ENCODE results near the gene ANK2.

ANK2 gene

GRCh38 chr4:113049421-113050370, at the start of gene ANK2:
Gene ANK2, plus strand, starts transcription at chr4:113049653. Its CDS starts 76 bp downstream, at chr4:113049729.
- no peak for DNase-seq (ENCODE audit: low spot score)

DNA sequence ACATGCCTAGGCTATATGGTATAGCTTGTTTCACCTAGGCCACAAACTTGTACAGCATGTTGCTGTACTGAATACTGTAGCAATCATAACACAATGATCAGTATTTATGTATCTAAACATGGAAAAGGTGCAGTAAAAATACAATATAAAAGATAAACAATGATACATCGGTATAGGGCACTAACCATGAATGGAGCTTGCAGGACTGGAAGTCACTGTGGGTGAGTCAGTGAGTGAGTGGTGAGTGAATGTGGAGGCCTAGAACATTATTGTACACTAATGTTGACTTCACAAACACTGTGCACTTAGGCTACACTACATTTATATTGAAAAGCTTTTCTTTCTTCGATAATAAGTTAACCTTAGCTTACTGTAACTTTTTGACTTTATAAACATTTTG, 45.6 kb upstream of the ANK2 start:
- DNase-seq (ENCODE audit: low spot score), result no peak

DNA sequence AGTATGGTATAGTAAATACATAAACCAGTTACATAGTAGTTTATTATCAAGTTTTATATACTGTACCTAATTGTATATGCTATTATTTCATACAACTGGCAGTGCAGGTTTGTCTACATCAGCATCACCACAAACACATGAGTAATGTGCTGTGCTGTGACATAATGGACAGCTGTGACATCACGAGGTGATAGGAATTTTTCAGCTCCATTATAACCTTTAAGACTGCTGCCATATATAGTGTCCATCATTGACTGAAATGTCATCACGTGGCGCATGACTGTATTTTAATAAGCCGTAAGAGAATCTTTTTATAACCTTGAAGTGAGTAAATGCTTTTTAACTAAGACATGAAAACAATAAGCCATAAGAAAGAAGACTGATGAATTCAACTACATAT, 44.8 kb upstream of the ANK2 start:
- no peak for DNase-seq (ENCODE audit: low spot score)

DNA sequence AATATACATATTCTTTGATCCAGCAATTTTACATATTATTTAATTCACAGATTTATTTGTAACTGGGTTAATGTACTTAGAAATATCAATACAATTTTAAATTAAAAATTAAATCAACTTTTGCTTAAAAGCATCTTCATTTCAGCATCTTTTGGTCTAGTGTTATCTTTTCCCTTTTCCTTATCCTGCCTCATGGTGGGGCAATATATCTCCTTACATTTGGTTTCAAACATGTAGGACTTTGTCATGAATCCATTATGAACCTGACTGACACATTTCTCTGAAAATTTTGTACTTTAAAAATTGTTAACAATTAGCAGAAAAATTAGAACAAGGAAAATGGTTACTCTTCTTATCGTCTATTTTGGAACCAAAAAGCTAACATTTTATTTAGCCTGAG, 42.8 kb upstream of the ANK2 start:
- no peak for DNase-seq (ENCODE audit: low spot score)

DNA sequence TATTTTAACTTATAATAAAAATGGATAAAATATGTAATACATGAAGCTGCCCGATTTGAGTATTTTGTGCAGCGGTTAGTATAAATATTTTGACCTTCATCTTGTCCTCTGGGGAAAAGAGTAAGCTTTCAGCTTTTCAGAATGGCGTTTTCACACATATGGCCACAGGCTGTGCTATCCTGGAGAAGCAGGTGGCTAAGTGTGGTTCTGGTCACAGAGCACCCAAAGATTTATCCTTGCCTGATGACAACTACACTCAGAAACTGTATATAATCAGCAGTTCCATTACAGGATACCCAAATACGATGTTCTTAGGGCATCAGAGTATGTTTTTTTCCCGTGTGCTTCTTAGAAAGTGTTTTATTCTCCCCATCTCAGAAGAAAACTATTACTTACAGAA, 42.3 kb upstream of the ANK2 start:
- DNase-seq (ENCODE audit: low spot score), result no peak

DNA sequence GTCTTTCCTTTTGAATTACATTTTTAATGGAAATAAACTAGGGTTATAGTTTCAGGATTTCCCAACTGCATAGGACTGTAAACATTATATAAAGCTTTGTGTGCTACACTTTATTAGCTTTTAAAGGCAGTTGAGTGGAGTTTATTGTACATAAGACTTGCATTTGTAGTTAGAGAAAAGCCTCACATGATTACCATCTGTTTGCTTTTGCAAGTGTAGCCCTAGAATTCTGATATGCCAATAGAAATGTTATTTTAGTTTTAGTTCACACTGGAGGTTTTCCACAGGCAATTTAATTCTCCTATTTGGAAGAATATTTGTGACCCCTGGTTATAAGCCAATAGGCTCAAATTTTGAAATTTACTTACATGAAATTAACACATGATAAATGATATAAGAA, 41.3 kb upstream of the ANK2 start:
- no peak for DNase-seq (ENCODE audit: low spot score)

DNA sequence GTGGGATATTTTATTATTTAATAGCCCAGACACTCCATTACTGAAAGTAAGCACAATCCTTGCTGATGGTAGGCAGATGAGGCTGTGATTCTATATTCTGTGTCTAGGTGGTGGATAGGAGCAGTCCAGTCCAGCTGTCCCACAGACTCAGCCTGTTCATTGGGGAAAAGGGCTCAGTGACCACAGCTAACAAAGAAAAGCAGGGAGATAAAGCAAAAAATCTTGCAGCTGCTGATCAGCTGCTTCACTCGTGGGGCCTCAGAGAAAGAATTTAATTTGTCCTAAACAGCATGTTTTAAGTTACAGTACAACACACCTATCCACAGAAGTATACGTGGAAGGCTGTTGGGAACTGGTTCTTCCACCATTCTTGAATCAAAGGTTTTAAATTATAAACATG, 40.7 kb upstream of the ANK2 start:
- DNase-seq (ENCODE audit: low spot score), result no peak

- DNase-seq (ENCODE audit: low spot score), result no peak
Measured at GRCh38 chr4:113009461-113009860, 40.0 kb upstream of the ANK2 start.

DNA sequence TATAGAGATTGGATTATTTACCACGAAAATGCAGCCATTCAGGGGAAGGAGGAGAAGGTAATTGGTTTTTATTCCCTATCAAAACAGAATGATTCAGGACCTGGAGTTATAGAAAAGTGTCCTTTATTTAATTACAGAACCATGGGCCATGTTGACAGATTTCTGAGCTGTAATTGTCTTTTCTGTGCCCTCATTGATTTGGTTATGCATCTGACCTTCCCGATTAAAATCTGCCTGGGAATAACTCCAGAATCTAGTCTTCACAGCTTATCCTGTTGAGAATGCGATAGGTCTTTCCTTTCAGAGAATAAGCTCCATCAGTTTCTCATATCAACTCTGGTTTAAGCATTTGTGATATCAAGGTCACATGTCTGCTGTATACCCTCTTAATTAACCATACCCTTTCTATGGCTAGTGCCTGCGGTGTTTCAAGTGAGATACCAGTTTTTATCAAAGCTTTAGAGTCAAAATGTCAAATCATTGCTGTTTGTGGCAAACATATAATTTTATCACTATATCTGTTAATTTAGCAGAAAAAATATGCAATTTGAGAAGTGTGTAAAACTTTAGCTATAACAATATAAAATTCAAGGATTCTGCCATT, 37.2 kb upstream of the ANK2 start:
- no peak for DNase-seq (ENCODE audit: low spot score)

- no peak for DNase-seq (ENCODE audit: low spot score)
Measured at GRCh38 chr4:113012786-113013185, 36.7 kb upstream of the ANK2 start.

DNA sequence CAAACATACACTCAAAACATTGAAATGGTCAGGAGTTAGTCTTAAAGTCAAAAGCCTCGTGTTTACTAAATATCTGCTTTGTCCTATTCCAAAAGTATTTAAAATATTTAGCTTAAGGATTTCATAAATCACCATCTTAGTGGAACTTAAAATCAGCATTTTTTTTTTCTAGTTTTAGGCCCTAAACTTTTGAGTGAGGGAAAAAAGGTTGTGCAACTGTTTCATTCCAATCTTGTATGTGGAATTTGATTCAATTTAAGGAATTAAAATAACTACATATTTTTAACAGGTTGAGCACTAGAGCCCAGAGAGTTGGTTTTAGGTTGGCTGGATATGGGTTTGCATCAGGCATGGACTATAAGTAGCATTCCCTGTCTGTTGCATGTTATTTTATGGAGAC, 35.7 kb upstream of the ANK2 start:
- no peak for DNase-seq (ENCODE audit: low spot score)

- DNase-seq (ENCODE audit: low spot score), result no peak
Measured at GRCh38 chr4:113016377-113016776, 33.1 kb upstream of the ANK2 start.

GRCh38 chr4:113020966-113021365, 28.5 kb upstream of the ANK2 start:
- DNase-seq (ENCODE audit: low spot score), result no peak

GRCh38 chr4:113024388-113024787, 25.1 kb upstream of the ANK2 start:
- no peak for DNase-seq (ENCODE audit: low spot score)

DNA sequence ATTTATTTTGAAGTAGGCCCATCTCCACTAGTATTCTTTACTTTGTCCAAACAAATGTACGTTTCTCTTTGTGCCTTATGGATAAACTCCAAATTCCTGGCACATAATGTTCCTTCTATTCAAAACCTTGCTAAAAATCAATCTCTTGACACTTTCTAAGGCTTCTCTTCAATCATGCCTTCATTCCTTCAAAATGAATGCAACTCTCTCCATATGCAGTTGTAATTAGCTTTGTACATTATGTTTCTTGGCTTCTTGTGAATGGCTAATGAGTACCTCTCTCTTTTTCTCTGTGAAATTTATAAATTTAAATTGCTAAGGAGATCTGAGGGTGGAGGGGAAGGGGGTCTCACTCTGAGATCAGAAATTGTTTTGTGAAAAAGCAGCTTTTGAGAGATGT, 24.0 kb upstream of the ANK2 start:
- no peak for DNase-seq (ENCODE audit: low spot score)

DNA sequence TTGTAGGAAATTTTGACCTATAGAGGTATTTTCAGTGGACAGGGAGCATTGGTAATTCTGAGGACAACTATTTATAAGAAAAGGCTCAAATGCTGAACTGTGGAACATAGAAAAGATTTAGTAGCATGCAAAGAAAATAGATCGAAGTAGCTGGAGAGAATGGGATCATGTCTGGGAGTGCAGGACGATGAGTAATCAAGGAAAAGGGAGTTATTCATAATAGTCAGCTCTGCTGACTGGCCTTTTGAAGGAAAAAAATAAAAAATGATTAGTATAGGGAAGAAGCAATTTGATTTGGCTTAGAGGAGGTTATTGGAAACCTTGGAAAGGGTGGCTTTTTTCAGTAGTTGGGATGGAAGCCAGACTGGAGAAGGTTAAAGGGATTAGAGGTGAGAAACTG, 22.9 kb upstream of the ANK2 start:
- no peak for DNase-seq (ENCODE audit: low spot score)

DNA sequence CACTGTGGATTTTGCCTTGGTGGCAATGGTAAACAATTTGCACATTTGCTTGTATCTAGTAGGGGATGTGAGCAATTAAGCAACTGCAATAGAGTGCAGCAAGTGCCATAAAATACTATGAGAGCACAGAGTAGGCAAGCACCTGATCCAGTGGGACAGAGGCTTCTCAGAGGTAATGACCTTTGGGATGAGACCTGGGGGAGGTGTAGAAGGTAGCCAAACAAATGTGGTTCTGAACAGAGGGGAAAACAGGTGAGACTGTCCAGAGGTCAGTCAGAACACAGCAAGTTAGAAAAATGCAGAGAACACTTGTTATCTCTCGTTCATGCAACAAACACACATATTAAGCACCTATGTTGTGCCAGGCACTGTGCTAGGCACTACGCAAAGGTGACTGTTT, 21.4 kb upstream of the ANK2 start:
- DNase-seq (ENCODE audit: low spot score), result no peak

GRCh38 chr4:113031212-113031611, 18.2 kb upstream of the ANK2 start:
- no peak for DNase-seq (ENCODE audit: low spot score)

DNA sequence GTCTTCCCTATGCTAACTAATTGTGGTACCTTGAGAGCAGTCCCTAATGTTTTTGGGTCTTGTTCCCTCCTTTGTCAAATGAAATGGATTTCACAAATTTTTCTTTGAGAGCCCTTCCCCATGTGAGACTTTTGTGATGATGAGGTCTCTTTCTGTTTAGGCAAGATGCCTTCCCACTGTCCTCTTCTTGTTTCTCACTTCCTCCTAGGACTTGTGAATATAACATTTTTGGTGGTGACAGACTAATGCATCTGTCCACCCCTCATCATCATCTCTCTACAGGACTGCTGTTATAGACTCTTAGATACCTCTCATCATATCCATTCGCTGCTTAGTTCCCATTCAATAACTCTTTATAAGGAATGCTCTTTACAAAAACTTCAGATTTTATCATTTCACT, 8.7 kb upstream of the ANK2 start:
- no peak for DNase-seq (ENCODE audit: low spot score)

DNA sequence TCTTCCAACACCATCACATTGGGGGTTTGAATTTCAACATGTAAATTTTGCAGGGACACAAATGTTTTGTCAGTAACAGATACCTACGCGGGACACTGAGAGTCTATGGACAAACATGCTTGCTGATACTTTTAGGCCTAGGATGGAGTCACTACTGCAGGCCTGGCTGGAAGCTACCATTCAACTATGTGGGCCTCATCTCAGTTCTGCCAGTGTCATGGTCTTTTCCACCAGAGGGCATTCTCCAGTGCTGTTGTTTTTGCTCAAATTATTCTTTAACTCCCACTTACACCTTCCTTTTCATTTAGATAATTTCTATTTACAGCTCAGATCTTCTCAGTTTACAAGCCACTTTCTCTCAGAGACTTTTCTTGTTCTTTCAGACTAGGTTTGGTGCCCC, 7.0 kb upstream of the ANK2 start:
- no peak for DNase-seq (ENCODE audit: low spot score)

- DNase-seq (ENCODE audit: low spot score), result no peak
Measured at GRCh38 chr4:113043591-113043990, 5.9 kb upstream of the ANK2 start.

DNA sequence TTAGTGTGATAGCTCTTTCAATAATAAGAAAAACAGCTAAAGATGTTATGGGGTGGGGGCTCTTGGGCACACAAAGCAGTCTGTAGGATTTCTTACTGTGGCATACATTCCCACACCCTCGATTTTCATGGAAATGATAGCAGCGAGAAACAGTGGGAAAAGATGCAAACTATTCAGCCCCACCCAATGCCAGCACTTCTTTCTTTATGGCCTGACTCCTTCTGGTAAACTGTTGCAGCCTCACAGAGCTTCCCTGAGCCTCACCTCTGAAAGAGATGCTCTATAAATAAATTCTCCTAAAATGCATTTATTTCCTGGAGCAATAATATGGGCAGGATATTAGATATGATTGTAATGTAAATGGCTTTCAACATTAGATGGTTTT, 910 bp downstream of the ANK2 start:
- DNase-seq (ENCODE audit: low spot score), result no peak

DNA sequence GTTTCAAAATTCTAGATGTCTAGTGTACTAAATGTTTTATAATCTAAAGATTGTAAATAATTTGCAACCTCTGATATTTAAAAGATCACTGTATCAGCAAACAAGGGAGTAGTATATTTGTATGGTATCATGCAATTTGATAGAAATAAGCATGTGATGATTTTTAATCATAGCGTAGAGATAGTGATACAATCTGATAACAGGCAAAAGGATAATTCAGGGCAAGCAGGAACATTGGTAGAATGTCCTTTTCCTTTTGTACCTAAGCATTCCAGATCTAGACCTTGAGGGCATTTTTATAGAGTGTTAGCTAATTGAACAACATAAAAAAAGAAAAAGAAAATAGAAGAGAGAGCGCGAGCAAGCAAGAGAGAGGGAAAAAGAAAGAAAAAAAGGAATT, 1.4 kb downstream of the ANK2 start:
- no peak for DNase-seq (ENCODE audit: low spot score)

DNA sequence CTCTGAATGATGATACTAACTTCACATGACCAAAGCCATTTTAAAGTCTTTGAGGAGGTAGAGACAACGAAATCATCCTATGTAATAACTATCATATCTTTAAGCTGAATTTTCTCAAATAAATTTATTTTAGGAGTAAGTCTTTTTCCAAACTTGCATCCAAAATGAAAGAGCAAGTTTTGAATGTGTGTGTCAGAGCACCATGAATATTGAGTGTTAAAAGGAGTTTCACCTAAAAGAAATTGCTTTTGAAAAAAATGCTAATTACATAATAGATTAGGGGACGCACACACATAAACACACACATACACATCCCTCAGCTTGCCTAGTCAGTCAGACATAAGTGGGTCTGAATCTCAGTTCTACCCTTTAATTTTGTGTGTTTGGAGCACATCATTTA, 1.9 kb downstream of the ANK2 start:
- no peak for DNase-seq (ENCODE audit: low spot score)
